ENCODE measurements around the gene NRG3. TPM values are rescaled to one million over a fixed set of nuclear protein-coding genes. Genes with fewer than 3 reads are reported as not detected.

The NRG3 gene
- not detected in 5 replicates for total RNA-seq (2022; extraction: Qiagen RNA extraction; ENCODE audit: low read depth)

GRCh38 chr10:81874875-81875466 is at the start of gene NRG3:
NRG3 (plus strand) TSS chr10:81875194.

Data from A549 treated with CpdA at 1 μM for 4 hours (cell line).